IPS-NIHi7 (cell line): Measurements from ENCODE around the gene HAO1.
A peak's percentile ranks its signal among the peaks of the same experiment; 100 is the strongest.

ENCODE experiments used
- DNase-seq: peaks from one replicate; pipeline ENCODE4 v3.0.0; 2012; ENCODE audit warnings: mixed read lengths; ENCODE audit errors: extremely low spot score

Gene HAO1

DNA sequence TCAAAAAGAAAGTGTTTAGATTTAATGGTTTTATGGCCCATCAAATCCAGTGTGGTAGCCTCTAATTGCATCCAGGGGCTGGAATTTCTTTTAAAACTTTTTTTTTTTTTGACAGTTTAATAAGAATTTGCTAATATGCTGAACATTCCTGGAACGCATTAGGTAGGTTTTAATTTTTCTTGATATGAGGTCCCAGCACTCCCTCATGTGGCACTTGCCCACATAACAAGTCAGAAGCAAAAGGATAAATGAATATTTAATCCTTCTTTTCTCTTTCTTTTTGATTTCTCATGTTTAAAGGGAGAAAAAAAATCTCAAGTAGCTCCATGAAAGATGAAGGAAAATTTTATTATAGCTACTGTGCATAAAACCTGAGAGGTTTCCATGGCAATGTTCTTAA is 13.5 kb downstream of the HAO1 start:
- no peak for DNase-seq

DNA sequence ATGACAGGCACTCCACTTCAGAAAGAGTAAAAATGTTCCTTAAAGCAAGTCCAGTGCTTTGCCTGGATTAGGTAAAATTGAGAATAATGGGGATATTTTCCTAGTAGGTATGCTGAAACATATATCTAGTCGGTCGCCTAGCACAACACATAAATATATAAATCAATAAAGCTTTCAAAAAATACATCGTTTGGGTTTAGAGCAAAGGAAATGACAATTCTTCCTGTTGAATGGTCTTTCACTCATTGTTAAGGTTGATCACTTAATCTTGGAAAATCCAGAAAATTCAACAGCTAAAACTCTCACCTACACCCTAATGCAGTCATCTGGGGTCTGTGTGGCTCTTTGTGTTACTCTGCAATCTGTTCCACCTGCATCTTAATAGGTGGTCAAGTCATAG is 13.9 kb downstream of the HAO1 start:
- DNase-seq, result no peak

DNA sequence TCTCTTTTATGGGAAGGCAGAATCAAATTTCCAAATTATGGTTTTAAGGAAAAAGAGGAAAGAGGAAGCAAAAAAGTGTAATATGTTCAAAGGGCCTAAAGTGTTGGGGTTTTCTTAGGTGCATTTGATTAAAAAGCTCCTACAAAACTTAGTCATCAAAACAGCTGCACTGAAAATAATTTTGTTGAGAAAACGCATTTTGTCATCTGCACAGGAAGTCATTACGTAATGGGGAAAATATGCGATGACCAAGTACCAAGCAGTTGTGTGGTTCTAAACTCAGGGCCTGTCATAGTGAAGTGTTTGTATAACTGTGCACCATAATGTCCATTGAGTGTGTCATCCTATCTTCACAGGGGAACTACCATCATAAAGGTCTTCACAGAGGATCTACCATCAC is 15.6 kb downstream of the HAO1 start:
- no peak for DNase-seq

DNA sequence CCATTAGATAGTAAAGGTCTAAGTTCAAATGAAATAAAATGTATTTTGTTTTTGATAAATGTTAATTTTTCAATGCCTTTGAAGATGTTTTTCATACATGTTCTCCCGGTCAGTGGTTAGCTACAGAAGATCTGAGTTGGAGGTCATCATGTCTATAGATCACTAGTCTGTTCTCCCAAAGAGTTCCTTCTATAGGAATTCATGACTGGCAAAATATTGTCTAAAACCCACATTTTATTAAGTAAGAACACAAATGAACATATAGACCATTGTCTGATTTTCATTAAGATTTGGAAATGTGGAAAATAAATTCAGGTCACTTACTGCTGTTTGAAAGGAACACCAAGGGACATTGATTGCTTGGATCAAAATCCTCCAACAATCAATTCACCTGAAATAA is 23.6 kb downstream of the HAO1 start:
- DNase-seq, result no peak

DNA sequence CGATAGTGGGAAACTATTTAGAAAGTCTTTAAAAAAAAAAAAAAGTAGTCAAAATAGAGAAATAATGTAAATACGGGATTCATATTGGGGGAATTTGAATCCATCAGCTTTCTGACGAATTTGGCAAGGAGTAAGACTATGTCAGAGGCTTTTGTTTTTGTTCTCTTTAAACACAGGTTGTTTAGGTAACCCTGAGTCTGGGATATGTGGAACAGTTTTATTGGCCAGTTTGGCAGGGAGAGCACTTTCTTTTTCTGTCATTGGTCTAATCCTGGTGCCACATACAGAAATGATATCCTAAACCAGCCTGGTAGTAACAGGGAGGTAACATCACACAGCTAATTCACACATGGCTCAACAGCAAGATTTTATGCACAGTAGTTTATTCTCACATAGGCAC is 27.7 kb downstream of the HAO1 start:
- DNase-seq, result no peak

DNA sequence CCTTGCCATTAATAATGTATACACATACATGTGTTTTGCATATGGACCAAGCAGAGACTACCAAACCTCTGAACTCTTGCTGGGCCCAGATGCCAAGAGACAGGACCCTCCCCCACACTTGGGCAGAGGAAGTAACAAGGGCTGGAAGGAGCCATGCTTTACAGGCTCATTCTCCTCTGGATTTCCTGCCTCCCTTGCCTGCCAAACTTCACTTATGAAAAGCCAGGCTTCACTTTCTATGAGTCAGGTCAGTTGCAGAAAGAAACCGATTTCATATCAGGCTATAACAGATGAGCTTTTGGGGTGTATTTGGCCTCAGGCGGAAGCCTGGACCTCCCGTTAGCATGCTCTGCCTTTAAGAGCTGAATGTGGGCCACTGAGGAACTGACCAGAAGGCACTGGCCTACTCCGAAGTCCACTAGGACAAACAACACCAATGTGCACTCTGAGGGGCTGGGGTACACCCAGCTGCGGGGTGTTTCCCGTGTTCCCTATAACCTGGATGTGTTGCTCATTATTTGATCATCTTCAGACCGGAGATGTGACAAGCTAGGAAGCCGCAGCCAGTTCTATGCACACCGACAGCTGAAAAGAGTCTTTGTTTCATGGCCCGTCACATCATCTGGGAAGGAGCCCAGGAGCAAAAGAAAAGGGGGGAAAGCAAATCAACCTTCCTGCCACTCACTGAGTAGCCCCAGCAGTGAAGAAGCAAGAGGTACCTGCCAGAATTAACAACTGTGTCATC is 28.5 kb downstream of the HAO1 start:
- DNase-seq, result no peak

DNA sequence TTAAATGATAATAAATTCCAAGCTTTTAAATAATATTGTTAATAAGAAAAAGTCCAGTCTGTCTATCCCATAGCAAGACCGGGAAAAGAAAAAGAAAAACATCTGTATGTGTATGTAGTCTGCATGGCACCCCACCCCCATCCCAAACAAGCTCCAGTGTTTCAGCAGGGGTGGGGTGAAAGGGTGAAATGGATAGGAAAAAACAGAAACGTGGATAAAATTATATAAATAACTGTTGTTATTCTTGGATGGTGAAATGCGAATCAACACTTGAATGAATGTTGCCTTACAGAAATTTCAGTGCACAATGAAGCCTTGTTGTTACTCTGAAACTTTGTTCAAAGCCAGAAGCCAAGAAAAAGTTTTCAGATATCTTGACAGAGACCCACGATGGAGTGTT is 31.4 kb downstream of the HAO1 start:
- no peak for DNase-seq

DNA sequence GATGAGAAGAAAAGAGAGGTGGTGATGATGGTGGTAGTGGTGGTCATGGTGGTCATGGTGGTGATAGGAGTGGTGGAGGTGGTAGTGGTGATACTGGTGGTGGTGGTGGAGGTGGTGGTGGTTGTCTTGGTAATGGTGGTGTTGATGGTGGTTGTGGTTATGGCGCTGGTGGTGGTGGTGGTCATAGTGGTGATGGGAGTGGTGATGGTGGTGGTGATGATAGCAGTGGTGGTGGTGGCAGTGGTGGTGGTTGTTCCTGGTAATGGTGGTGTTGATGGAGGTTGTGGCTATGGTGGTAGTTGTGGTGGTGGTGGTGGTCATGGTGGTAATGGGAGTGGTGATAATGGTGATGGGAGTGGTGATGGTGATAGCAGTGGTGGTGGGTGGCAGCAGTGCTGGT is 36.8 kb downstream of the HAO1 start:
- no peak for DNase-seq

DNA sequence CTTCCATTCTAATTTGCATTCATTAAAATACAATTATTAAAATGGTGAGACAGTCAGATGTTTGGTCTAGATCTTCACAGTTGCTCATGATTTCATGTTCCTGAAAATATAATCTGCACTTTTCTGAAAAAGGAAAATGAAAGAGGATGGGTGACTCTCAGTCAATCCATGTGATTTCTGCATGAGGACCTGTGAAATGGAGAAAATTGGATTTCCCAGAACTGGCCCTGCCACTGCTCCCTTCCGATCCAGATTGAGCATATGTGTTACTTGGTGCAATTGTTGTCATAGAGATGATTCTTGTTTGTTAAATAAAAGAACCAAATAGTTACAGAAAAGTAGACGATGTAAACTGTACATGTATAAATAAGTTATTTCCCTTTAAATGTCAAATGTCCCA is 37.4 kb downstream of the HAO1 start:
- no peak for DNase-seq

DNA sequence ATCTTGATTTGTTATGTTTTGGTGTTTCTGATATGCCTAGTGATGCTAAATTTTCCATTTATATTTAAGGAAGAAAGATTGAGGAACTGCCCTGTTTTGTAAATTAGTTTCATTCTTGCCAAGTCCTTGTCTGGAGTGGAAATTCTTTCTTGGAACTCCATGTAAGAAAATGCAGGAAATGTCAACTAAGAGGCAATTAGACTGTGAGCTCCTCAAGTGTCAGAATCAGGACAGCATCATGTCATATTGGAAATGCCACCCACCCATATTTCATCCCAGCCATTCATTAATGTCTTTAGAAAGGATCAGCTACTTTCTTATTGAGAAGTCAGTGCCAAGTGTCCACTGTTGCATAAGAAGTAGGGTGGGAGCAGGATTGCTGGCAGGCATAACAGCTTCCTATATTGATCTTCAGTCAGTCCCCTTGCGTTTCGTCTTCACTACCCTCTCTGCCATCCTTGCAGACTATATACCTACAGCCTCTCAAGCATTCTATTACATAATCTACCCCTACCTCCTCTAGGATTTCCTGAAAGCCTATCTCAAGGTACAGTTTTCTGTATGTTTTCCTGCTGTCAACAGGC is 42.4 kb downstream of the HAO1 start:
- DNase-seq, result no peak

DNA sequence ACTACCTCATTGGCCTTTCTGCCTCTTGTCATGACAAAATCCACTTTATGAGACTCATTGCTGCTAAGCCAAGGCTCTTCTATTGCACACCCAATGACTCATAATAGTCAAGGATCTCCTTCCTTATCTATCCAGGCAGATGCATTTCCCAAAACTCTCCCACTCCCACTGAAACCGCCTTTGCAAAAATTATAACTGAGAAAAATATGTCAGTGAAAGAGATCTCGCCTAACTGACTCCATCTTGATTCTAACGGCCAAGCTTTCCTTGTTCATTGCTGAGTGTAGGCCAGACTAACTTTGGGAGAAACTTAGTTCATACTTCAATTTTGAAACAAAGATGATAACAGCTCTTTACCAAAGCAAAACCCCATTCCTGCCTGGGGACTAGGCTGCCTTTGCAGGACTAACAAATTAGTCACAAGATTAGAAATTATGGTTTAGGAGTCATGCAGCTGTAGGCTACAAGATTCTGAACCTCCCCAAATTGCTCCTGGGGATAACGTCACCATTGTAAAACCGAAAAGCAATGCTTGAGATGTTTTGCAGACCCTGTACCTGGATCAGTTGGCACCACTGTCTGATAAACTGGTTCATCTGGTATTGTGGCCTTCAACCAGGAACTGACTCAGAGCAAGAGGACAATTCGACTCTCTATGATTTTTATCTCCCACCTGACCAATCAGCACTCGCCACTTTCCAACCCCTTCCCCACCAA is 47.1 kb downstream of the HAO1 start:
- no peak for DNase-seq

DNA sequence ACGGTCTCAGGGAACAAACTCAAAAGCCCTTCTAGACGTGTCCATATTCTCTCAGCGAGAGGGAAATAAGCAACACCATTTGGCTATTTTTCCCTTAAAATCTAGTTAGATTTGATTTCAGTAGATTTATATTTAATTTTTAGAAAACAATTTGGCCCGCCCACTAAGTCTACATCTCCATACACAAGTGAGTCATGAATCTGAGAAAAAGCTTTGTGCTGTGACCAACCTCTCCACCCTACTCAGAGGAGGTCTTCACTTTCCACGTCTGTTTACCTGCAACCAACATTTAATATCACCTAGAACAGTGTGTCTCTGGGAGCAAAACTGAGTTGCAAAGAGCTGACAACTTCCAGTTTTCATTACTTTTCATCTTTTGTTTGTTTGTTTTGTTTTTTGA is 48.6 kb downstream of the HAO1 start:
- no peak for DNase-seq

DNA sequence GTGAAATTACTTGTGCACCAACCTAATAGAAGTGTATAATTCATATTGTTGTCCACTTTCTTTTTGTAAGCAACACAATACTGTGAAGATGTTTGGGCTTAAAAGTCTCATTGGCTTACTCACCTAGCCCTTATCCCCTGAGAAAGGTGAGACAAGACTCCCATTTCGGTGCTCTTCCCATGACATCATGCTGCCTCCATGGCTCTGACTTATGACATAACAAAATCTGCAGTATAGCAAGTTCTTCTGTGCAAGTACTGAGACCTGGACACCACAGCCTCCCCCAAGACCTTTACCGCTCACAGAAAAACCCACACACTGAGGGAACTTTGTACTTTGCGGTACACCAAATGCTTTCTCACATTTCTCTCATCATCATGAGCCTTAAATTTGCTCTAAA is 50.5 kb downstream of the HAO1 start:
- DNase-seq, result no peak

DNA sequence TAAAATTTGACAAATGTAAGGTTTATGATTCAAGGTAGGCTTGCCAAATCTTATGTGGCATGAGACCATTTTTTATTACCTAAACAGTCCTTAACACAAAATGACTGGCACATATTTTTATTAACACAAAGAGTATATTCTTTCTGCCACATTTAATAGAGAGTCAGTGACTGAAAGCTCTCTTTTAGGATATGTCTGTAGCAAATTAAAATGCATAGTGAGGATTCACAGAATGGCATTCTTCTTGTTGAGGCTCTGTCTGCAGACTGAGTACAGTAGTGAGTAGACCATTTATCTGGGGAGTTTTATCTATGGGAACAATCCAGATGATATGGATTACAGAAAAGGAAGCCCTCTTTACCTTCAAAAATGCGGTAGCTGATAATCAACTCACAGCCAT is 56.5 kb downstream of the HAO1 start:
- DNase-seq, result no peak

DNA sequence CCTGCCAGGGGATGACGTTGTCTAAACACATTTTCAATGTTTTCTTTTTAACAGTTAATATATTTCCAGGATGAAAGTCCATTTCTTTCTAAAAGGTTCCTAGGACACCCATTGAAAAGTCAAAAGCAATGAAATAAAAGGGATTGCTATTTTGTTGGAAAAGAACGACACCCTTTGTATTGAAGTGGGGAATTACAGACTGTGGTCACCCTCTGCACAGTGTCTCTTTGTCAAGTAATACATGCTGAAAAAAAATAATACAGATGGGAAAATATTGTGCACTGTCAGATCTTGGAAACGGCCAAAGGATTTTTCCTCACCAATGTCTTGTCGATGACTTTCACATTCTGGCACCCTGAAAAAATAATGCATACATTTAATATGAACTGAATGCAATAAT is 56.9 kb downstream of the HAO1 start:
- DNase-seq, result no peak

DNA sequence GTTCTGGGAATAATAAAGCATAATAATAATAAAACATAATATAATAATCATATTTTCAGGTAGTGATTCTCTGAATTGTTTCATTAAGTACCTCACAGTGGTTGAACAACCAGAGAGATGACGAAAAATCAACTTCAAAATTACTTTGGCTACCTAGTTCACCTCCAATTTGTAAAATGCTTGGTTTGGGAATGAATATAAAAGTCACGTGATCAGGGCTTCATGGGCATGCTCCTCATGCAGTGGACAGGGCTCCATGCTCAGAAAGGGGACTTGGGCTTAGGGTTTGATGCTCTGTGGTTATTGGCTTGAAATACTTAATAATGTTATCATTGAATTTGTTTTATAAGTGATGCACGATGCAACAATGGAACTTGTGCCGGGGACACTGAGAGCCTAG is 58.2 kb downstream of the HAO1 start:
- DNase-seq, result no peak

DNA sequence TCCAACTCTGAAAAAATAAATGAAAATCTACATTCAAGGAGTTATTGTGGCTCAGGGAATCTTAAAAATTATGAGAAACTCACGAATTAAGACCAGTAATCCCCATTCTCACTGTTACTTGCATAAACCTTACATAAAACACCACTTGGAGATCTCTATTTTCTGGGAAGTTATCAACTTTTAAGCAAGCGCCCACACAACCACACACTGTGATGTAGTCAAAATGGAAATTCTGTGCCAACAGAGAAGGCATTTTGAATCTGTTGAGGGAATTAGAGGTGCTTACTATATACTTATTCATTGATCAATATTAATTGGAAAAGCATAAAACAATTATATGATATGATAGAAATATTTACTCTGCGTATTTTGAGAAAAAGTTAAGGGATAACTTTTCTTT is 58.7 kb downstream of the HAO1 start:
- no peak for DNase-seq

DNA sequence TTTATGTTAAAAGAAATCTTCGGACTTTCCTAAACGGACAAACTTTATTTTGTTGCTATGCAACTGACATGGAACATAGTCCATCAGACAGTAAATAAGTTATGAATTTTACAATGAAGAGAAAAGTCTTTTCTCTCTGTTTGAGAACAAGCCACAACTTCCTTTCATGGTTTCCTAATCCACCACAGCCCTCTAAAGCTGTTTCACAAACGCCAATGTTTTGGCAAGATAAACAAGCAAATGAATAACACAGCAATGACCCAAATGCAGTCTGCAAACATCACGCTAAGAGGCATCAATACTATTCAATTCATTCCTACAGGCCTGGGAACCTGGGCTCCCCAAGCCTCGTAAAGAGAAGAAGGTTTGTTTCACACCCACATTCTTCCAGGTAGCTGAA is 60.4 kb downstream of the HAO1 start:
- DNase-seq, result no peak

DNA sequence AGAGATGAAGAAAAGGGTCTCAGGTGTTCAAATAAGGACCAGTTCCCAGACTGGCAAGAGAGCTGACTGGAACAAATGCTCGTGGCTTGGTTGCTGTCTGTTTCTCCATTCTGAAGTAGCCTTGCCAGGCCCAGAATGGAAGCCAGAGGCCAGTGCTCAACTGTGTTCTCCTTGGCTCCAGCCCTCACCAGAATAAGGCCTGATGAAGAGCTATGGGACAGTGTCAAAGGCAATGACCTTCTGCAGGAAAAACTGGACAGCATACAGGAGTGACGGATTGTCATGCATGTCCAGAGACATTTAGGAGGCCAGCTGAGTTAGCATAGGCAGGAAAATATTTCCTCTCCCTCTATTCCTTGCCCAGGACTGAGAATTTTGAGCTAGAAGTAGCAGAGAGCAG is 72.2 kb downstream of the HAO1 start:
- DNase-seq, result no peak

DNA sequence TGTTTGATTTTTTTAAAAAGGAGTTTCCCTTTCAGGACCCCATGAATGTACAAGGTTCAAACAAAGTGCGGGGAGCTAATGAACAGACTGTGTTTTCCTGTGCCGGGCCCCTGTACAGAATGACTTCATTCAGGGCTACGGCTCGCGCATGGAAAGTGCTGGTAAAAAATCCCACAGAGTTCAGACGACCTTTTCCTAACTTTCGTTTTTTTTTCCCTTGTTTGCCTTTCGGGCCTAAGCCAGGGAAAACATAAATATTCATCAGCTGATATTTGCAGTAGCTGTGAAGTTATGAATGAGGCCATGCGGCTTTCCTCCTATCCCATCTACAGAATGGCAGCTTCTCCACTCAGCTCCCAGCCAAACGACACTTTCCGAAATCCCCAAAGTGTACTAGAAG is 74.0 kb downstream of the HAO1 start:
- no peak for DNase-seq

DNA sequence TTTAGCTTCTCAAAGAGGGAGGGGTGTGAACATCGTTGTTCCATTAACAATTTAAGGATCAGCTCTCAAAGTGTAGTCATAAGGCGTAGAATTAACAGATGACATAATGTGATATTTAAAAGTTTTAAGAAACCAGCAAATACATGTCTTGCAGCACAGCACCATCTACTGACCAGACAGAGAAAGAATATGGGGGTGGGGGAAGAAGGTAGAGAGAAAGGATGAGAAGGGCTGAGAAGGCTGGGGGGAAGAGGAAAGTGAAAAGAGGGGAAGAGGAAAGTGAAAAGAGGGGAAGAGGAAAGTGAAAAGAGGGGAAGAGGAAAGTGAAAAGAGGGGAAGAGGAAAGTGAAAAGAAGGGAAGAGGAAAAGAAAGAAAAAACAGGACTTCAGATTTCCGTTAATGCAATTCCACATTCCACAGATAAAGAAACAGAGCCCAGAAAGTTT is 80.9 kb downstream of the HAO1 start:
- peak; percentile 33 for DNase-seq

DNA sequence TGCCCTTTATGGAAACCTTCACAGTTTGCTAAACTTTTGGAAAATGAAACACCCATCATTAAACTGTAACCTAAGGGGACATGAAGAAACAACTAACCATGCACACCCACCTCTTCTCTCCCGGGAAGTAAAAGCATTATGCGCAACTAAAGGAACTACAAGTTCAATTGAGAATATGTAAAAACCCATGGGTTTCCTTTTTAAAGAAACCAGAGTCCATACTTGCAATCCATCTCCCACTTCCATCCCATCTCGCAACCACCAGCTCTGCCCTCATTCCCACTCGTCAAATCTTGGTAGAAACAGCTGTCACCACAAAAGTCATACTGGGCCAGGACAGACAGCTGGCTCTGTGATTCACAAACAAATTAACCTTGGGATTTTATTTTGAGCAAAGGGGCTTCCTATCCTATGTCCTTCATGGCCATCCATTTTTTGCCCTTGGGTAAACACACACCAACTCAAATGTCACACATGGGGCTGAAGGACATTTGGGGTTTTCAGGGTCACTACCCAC is 81.5 kb downstream of the HAO1 start:
- DNase-seq, result no peak

DNA sequence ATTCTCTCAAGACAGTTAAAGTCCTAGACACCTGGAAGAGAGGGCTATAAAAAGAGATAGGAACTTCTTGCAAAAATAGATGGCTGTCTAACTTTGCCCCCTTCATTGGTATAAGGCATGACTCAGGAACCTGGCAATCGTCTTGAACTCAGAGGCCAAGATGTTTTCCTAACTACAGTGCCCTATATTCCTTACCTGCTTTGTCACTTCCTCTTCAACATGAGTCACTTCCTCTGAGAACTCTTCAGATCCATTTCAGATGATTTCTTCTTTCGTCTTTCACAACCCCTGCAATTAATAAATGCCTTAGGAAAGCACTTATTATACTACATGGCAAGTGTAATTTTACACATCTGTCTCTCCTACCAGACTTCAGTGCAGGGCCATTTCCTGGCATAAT is 83.5 kb downstream of the HAO1 start:
- DNase-seq, result no peak
